Left lung (tissue), 10 donors: ENCODE measurements around the gene IRF5. TPM values are rescaled to one million over a fixed set of nuclear protein-coding genes. Genes with fewer than 3 reads are reported as not detected.

ENCODE experiments used
- ATAC-seq: fragments of 200-7000 bp; cut with Tn5 transposase; one replicate; pipeline ENCODE4 v1.9.1; 2020; ENCODE audit warnings: moderate library complexity
- DNase-seq, 4 donors: peaks; one replicate each; pipeline ENCODE4 v3.0.0-alpha.2; 2013 to 2020
- H3K27ac ChIP-seq, 2 donors: fragments of 200-600 bp; sonication (generic) in 1 of 2; one replicate each; pipeline versions ENCODE4 v1.5.0 to v1.8.0; 2020 to 2021
- H3K27me3 ChIP-seq, 2 donors: fragments of 200-600 bp; sonication (generic) in 1 of 2; one replicate each; pipeline versions ENCODE4 v1.5.0 to v1.8.0; 2020 to 2021
- H3K36me3 ChIP-seq, 2 donors: fragments of 200-600 bp; sonication (generic) in 1 of 2; one replicate each; pipeline versions ENCODE4 v1.5.0 to v1.8.0; 2020 to 2021
- H3K4me1 ChIP-seq, 2 donors: fragments of 200-600 bp; one replicate each; pipeline ENCODE4 v1.8.0; 2021
- H3K4me3 ChIP-seq, 2 donors: fragments of 200-600 bp; sonication (generic) in 1 of 2; one replicate each; pipeline versions ENCODE4 v1.5.0 to v1.8.0; 2020 to 2021; ENCODE audit warnings: mild to moderate bottlenecking in 1 of 2
- H3K9me3 ChIP-seq, 2 donors: fragments of 200-600 bp; sonication (generic) in 1 of 2; one replicate each; pipeline versions ENCODE4 v1.5.0 to v1.8.0; 2020 to 2021
- intact Hi-C, 2 donors: fragments of 100-400 bp; cut with DNase I; formaldehyde crosslinking; loops; one replicate each; pipeline versions ENCODE4 v1.11.2 to v1.14.2; 2022
- polyA plus RNA-seq, 6 donors: library from polyadenylated mRNA; unstranded; fragments of 120-200 nt; gene quantifications; one replicate each; pipeline ENCODE4 v1.2.1, GENCODE V29; 2013; ENCODE audit not compliant: insufficient read length in 6 of 6
- total RNA-seq, 2 donors: library from RNA; stranded (reverse); fragmentation: NEBNext Ultra II Directional; extraction: Animal tissue kit (Norgen Biotek cat#: 25700); gene quantifications; one replicate each; pipeline ENCODE4 v1.2.1, GENCODE V29; 2021
- TF ChIP-seq, protein P1 (sequence below), 2 donors: fragments of 200-600 bp; sonication (generic) in 1 of 2; IDR thresholded peaks; one replicate each; pipeline versions ENCODE4 v1.5.0 to v1.8.0; 2021; ENCODE audit warnings: antibody characterized with exemption in 2 of 2
- donor health status: DM: no; HTN: yes; CAD: no.
- donor health status: DM: no; HTN: no; CAD: no.

IRF5 gene
- total and polyA plus RNA-seq, 8 donors = 1.7 to 35.5 (median 2.1) TPM

DNA sequence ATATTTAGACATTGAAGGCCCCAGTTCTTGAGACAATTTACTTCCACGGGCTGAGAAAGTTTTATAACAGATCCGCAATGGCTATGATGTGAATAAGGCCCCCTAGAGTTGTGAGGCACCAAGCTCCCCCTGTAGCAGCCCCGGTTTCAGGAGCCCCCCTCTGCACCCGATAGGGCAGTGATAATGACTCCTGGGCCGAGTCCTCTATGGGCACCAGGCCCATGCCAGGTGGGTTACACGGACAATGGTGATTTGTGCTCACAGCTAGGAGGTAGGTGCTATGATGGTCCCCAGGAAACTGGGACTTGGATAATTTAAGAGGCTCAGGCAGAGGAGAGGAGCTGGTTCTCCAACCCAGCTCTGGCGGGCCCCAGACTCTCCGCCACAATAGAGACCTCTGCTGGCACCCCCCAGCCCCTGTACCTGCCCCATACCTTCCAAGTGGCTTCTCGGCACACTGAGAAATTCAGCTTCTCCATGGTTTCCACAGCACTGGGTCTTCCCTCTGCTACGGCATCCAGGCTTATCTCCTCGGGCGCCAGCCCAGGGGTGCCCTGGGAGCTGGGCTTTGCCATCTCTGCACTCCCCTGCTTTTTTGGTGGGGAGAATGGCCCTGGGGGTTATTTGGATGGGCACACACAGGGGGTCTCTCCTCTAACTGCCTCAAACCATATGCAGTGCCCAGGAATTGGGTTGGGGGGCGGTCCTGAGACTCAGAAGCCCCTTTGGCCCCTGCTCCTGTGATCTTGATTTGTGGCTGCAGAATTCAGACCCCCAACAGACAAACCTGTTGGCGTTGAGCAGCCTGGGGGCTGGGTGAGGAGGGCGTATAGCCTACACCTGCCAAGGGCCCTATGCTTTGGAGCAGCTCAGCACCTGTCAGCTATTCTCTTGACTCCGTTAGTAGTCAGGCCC, 15.0 kb upstream of the IRF5 start:
- Histone ChIP-seq H3K27me3 (peaks cover 0 to 54% of the 10 kb centered on the region in 2 donors), H3K4me3 (no peak overlapping the region), H3K9me3 (no peaks in the 10 kb centered on the region), H3K36me3 (no peaks in the 10 kb centered on the region), H3K27ac (no peak overlapping the region), H3K4me1 (peaks cover 0 to 6% of the 10 kb centered on the region in 2 donors)
- TF ChIP-seq, protein P1, sequence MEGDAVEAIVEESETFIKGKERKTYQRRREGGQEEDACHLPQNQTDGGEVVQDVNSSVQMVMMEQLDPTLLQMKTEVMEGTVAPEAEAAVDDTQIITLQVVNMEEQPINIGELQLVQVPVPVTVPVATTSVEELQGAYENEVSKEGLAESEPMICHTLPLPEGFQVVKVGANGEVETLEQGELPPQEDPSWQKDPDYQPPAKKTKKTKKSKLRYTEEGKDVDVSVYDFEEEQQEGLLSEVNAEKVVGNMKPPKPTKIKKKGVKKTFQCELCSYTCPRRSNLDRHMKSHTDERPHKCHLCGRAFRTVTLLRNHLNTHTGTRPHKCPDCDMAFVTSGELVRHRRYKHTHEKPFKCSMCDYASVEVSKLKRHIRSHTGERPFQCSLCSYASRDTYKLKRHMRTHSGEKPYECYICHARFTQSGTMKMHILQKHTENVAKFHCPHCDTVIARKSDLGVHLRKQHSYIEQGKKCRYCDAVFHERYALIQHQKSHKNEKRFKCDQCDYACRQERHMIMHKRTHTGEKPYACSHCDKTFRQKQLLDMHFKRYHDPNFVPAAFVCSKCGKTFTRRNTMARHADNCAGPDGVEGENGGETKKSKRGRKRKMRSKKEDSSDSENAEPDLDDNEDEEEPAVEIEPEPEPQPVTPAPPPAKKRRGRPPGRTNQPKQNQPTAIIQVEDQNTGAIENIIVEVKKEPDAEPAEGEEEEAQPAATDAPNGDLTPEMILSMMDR (IDR thresholded peaks at IDR 0.05) = no peak
- intact Hi-C loops = no loop called here
- DNase-seq (no peak), ATAC-seq (no peak)

DNA sequence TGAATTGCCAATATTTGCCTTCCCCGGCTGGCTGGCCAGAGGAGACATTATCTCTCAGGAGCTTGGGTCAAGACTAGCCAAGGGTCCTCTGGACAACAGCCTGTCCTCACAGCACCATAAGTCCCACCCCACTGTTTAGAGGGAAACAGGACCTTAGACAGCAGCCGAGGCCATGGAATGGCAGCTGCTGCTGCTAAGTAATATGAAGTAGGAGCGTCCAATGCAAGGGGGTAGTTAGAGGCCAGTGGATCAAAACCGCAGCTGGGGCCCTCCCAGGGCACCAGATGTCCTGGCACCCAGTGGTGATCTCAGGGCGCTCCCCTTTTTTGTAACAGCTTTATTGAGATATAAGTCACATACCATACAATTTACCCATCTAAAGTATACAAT, 14.3 kb upstream of the IRF5 start:
- ATAC-seq (no peak), DNase-seq (no peak)
- intact Hi-C loops = no loop called here
- TF ChIP-seq, protein P1 (IDR thresholded peaks at IDR 0.05) = no peak
- peaks cover 0 to 6% of the 10 kb centered on the region in 2 donors for H3K4me1 ChIP-seq
- H3K27ac ChIP-seq = no peak overlapping the region
- H3K4me3 ChIP-seq = no peak overlapping the region
- H3K9me3 ChIP-seq = no peaks in the 10 kb centered on the region
- peaks cover 0 to 50% of the 10 kb centered on the region in 2 donors for H3K27me3 ChIP-seq
- no peaks in the 10 kb centered on the region for H3K36me3 ChIP-seq

DNA sequence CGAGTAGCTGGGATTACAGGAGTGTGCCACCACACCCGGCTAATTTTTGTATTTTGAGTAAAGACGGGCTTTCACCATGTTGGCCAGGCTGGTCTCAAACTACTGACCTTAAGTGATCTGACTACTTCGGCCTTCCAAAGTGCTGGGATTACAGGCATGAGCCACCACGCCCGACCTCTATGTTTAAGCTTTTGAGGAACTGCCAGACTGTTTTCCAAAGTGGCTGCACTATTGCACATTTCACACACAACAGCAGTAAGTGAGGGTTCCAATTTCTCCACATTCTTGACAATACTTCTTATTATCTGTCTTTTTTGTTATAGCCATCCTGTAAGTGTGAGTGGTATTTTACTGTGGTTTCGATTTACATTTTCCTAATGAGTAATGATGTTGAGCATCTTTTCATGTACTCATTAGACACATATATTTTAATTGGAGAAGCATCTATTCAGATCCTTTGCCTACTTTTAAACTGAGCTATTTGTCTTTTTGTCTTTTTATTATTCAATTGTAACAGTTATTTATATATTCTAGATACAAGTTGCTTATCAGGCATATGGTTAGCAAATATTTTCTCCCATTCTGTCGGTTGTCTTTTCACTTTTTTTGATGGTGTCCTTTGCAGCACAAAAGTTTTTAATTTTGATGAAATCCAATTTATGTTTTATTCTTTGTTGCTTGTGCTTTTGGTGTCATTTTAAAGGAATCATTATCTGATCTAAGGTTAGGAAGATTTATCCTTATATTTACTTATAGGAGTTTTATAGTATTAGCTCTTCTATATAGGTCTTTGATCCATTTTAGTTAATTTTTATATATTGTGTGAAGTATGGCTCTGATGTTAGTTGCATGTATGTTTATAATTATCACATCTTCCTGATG, 12.8 kb upstream of the IRF5 start:
- DNase-seq (no peak), ATAC-seq (no peak)
- Histone ChIP-seq H3K36me3 (no peaks in the 10 kb centered on the region), H3K27me3 (peaks cover 0 to 36% of the 10 kb centered on the region in 2 donors), H3K4me1 (peaks cover 0 to 6% of the 10 kb centered on the region in 2 donors), H3K4me3 (no peak overlapping the region), H3K9me3 (no peaks in the 10 kb centered on the region), H3K27ac (no peak overlapping the region)
- TF ChIP-seq, protein P1 (IDR thresholded peaks at IDR 0.05) = no peak
- intact Hi-C loops = no loop called here

DNA sequence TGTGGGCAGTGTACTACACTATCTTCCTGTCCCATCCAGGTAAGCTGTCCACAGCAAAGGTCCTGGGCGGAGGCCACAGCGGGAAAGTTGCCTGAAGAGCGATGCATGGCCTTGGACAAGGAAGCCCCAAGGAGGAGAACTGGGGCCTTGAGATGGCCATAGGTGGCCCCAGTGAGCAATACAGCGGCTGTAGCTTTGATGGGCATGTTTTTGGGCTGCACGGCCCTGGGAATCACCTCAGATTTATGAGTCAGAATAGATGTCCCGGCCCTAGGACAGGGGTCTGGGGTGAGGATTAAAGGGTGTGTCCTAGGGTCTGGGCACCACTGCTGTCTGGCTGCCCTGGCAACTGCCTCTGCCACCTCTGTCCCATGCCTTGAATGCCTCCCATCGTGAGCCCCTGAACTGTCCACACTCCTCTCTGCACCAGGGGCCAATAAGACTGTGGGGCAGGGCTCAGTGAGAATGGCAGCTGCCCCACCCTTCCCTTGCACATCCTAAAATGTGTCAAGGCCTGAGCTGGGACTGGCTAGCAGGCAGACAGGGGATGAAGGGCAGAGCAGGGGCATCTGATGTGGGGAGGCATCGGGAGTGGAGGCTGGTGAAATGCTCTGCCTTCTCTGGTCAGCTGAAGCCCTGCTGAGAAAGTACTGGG, 9.4 kb upstream of the IRF5 start:
- Histone ChIP-seq H3K4me1 (peaks cover 0 to 17% of the 10 kb centered on the region in 2 donors), H3K27ac (no peak overlapping the region), H3K9me3 (no peaks in the 10 kb centered on the region), H3K27me3 (peaks cover 0 to 4% of the 10 kb centered on the region in 2 donors), H3K36me3 (no peaks in the 10 kb centered on the region), H3K4me3 (no peak overlapping the region)
- no peak for ATAC-seq
- intact Hi-C loops = no loop called here
- no peak for DNase-seq
- TF ChIP-seq, protein P1 (IDR thresholded peaks at IDR 0.05) = no peak
